PC-3 (cell line): ENCODE data around the gene LRP2. TPM values are rescaled to one million over a fixed set of nuclear protein-coding genes. Genes with fewer than 3 reads are reported as not detected.

Experiments used
- ATAC-seq: fragments of 200-7000 bp; cut with Tn5 transposase; 2 replicates; pipeline ENCODE4 v1.9.1; 2020; ENCODE audit warnings: mild to moderate bottlenecking, moderate library complexity
- BruUV-seq: library from RNA; stranded (reverse); fragments of 400-500 nt; replicated peaks from 2 replicates; lab custom pipeline; 2021; lab: Mats Ljungman, UMichigan
- CTCF ChIA-PET: fragments of 300-600 bp; sonication (Branson Sonifier 250); formaldehyde crosslinking; loops from one replicate; lab custom pipeline; 2022; ENCODE audit warnings: antibody characterized with exemption; lab: Charles Lee
- POLR2A ChIA-PET: fragments of 300-600 bp; sonication (Branson Sonifier 250); formaldehyde crosslinking; loops from one replicate; lab custom pipeline; 2022; ENCODE audit warnings: antibody characterized with exemption; ENCODE audit not compliant: unreplicated experiment; lab: Charles Lee
- DNase-seq: peaks from one replicate; pipeline ENCODE4 v3.0.0-alpha.2; 2015
- H2AFZ ChIP-seq: fragments of 300-600 bp; sonication (generic); 2 replicates; pipeline ENCODE4 v1.6.0; 2016; ENCODE audit warnings: antibody characterized with exemption, low read length
- H3F3A ChIP-seq: fragments of 300-600 bp; sonication (generic); one replicate; pipeline ENCODE4 v1.6.0; 2017; ENCODE audit warnings: antibody characterized with exemption, low read length, control low read depth, mild to moderate bottlenecking; ENCODE audit not compliant: unreplicated experiment
- H3K27ac ChIP-seq: fragments of 300-600 bp; sonication (generic); 2 replicates; pipeline ENCODE4 v1.5.1; 2016; ENCODE audit warnings: mild to moderate bottlenecking, low read length
- H3K27me3 ChIP-seq: fragments of 300-600 bp; sonication (generic); 2 replicates; pipeline ENCODE4 v1.6.1; 2016; ENCODE audit warnings: low read length, mixed read lengths
- H3K36me3 ChIP-seq: fragments of 300-600 bp; sonication (generic); 2 replicates; pipeline ENCODE4 v1.6.1; 2016; ENCODE audit warnings: low read depth, mixed run types, low read length, mixed read lengths
- H3K4me1 ChIP-seq: fragments of 300-600 bp; sonication (generic); 2 replicates; pipeline ENCODE4 v1.5.1; 2016; ENCODE audit warnings: low read length; ENCODE audit not compliant: insufficient read depth
- H3K4me2 ChIP-seq: fragments of 300-600 bp; sonication (generic); 2 replicates; pipeline ENCODE4 v1.6.0; 2016; ENCODE audit warnings: low read length
- H3K4me3 ChIP-seq: fragments of 300-600 bp; sonication (generic); 2 replicates; pipeline ENCODE4 v1.5.1; 2016; ENCODE audit warnings: mild to moderate bottlenecking, low read length, mixed read lengths
- H3K79me2 ChIP-seq: fragments of 300-600 bp; sonication (generic); 2 replicates; pipeline ENCODE4 v1.6.1; 2017; ENCODE audit warnings: low read length, mixed read lengths
- H3K9ac ChIP-seq: fragments of 300-600 bp; sonication (generic); 2 replicates; pipeline ENCODE4 v1.6.0; 2016; ENCODE audit warnings: mild to moderate bottlenecking, low read length
- H3K9me2 ChIP-seq: fragments of 300-600 bp; sonication (generic); replicated peaks from 2 replicates; pipeline ENCODE4 v1.6.1; 2016; ENCODE audit warnings: mixed run types, low read length, mixed read lengths
- H3K9me3 ChIP-seq: fragments of 300-600 bp; sonication (generic); 2 replicates; pipeline ENCODE4 v1.6.1; 2016; ENCODE audit warnings: low read length, mixed read lengths
- H4K20me1 ChIP-seq: fragments of 300-600 bp; sonication (generic); 2 replicates; pipeline ENCODE4 v1.6.1; 2016; ENCODE audit warnings: low read length, mixed read lengths
- CTCF ChIP-seq: fragments of 300-600 bp; sonication (generic); conservative IDR thresholded peaks from 2 replicates; pipeline ENCODE4 v1.5.1; 2017; ENCODE audit warnings: antibody characterized with exemption, low read depth, mild to moderate bottlenecking, low read length
- EZH2 ChIP-seq: fragments of 300-600 bp; sonication (generic); IDR thresholded peaks from one replicate; pipeline ENCODE4 v1.6.1; 2017; ENCODE audit warnings: antibody characterized with exemption, mild to moderate bottlenecking, low read length; ENCODE audit not compliant: unreplicated experiment
- EZH2phosphoT487 ChIP-seq: fragments of 300-600 bp; sonication (generic); IDR thresholded peaks from 2 replicates; pipeline ENCODE4 v1.6.1; 2018; ENCODE audit warnings: mild to moderate bottlenecking, antibody characterized with exemption, low read length, borderline replicate concordance
- intact Hi-C: fragments of 100-400 bp; cut with micrococcal nuclease; formaldehyde crosslinking; loops from 2 replicates; pipeline ENCODE4 v1.9.0; 2023
- total RNA-seq: library from RNA; depleted of rRNA; stranded (reverse); fragments of >200 nt; gene quantifications from 2 replicates; pipeline ENCODE4 v1.2.3, GENCODE V29; 2014

The LRP2 gene
- total RNA-seq, 1 experiment from 2014 or later: not detected

DNA sequence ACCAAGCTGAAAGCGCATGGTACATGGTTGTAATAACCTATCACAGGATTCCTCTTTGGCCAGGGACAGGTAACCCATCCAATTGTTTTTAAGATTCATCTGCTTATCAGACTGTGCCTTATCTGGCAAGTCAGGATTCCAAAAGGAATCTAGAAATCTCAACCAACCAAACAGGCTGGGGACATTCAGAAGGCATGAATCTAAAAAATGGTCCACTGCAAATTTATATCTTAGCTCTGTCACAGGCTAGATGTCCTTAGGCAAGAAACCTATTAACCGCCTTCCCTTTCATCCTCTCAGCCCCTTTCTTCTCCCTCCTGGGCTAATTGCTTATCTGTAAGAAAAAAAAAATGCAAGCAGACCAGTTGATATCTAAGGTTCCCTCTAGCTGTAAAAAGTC is 4.3 kb downstream of the LRP2 start:
- Histone ChIP-seq H3K4me1 (peaks cover 14% of the 10 kb centered on the region), H3K9me3 (no peaks in the 10 kb centered on the region), H3K9me2 (no peaks in the 10 kb centered on the region), H2AFZ (no peak overlapping the region), H3K27me3 (peaks cover 79% of the 10 kb centered on the region), H3K4me3 (no peak overlapping the region), H4K20me1 (no peaks in the 10 kb centered on the region), H3K27ac (no peak overlapping the region), H3K4me2 (no peak overlapping the region), H3K79me2 (no peaks in the 10 kb centered on the region), H3K9ac (no peak overlapping the region), H3F3A (no peaks in the 10 kb centered on the region), H3K36me3 (no peaks in the 10 kb centered on the region)
- ChIA-PET CTCF (no interaction called here), POLR2A (no interaction called here)
- no peak for DNase-seq
- no TSS peak for BruUV-seq
- TF ChIP-seq EZH2 (no peak), CTCF (no peak), EZH2phosphoT487 (no peak)
- no peak for ATAC-seq
- intact Hi-C loops: no loop called here

GRCh38 chr2:169354244-169354643 is 8.1 kb downstream of the LRP2 start:
- intact Hi-C loops: loop anchor here (1.0 kb wide), 1 partner anchor 35 kb away; no protein-coding TSS in a partner anchor
- ATAC-seq: no peak
- no peak overlapping the region for H3K27ac ChIP-seq
- TF ChIP-seq EZH2phosphoT487 (no peak), EZH2 (no peak), CTCF (no peak)
- no peak overlapping the region for H3K9ac ChIP-seq
- H3K4me1 ChIP-seq: no peaks in the 10 kb centered on the region
- no TSS peak for BruUV-seq
- peaks cover 65% of the 10 kb centered on the region for H3K27me3 ChIP-seq
- H2AFZ ChIP-seq: no peak overlapping the region
- no peaks in the 10 kb centered on the region for H3K36me3 ChIP-seq
- H3K4me2 ChIP-seq: no peak overlapping the region
- DNase-seq: no peak
- no peaks in the 10 kb centered on the region for H3F3A ChIP-seq
- H3K9me2 ChIP-seq: no peaks in the 10 kb centered on the region
- H3K79me2 ChIP-seq: no peaks in the 10 kb centered on the region
- no peaks in the 10 kb centered on the region for H3K9me3 ChIP-seq
- POLR2A ChIA-PET: no interaction called here
- no peaks in the 10 kb centered on the region for H4K20me1 ChIP-seq
- H3K4me3 ChIP-seq: no peak overlapping the region
- CTCF ChIA-PET: no interaction called here

- Histone ChIP-seq H3K4me2 (no peak overlapping the region), H3K9ac (no peak overlapping the region), H3F3A (no peaks in the 10 kb centered on the region), H3K27ac (no peak overlapping the region), H3K4me3 (no peak overlapping the region), H3K27me3 (peaks cover 64% of the 10 kb centered on the region), H3K9me3 (no peaks in the 10 kb centered on the region), H3K79me2 (no peaks in the 10 kb centered on the region), H4K20me1 (no peaks in the 10 kb centered on the region), H2AFZ (no peak overlapping the region), H3K4me1 (no peaks in the 10 kb centered on the region), H3K9me2 (no peaks in the 10 kb centered on the region), H3K36me3 (no peaks in the 10 kb centered on the region)
- TF ChIP-seq EZH2phosphoT487 (no peak), CTCF (no peak), EZH2 (no peak)
- CTCF ChIA-PET: no interaction called here
- POLR2A ChIA-PET: no interaction called here
- ATAC-seq (no peak), DNase-seq (no peak)
- intact Hi-C loops: no loop called here
- no TSS peak for BruUV-seq
These were observed 10.6 kb downstream of the LRP2 start for GRCh38 chr2:169351725-169352124.
